GM18861 (cell line): ENCODE data around the gene PPY.
"Not testable (repeated sequence)": the region's sequence is repeated elsewhere in the genome, so short reads cannot be mapped to it uniquely, and the experiment has no call there.

Experiments used
- ATAC-seq: cut with Tn5 transposase; IDR thresholded peaks from one replicate; pipeline ENCODE4 v1.9.1; 2021; ENCODE audit not compliant: unreplicated experiment

Gene PPY

GRCh38 chr17:43906951-43907424 lies 35.3 kb downstream of the PPY start:
- ATAC-seq: no peak

GRCh38 chr17:43905985-43906852 lies 36.1 kb downstream of the PPY start:
- ATAC-seq: no peak

GRCh38 chr17:43905400-43905984 lies 36.8 kb downstream of the PPY start:
- no peak for ATAC-seq

GRCh38 chr17:43901861-43902589 lies 40.3 kb downstream of the PPY start:
- ATAC-seq: no peak

- ATAC-seq: no peak
Observed at GRCh38 chr17:43900858-43901754, 41.2 kb downstream of the PPY start.

GRCh38 chr17:43900183-43900857 lies 42.0 kb downstream of the PPY start:
- peak; percentile 72 for ATAC-seq

GRCh38 chr17:43898446-43898845 lies 43.8 kb downstream of the PPY start:
- ATAC-seq: no peak

- no peak for ATAC-seq
Observed at GRCh38 chr17:43897831-43898230, 44.4 kb downstream of the PPY start.

- ATAC-seq: not testable (repeated sequence)
Observed at GRCh38 chr17:43894494-43894893, 47.8 kb downstream of the PPY start.

- ATAC-seq: no peak
Observed at GRCh38 chr17:43892647-43892952, 49.7 kb downstream of the PPY start.

GRCh38 chr17:43891851-43892646 lies 50.2 kb downstream of the PPY start:
- ATAC-seq: no peak
